ENCODE measurements around the gene PPP2R1B.

PPP2R1B gene

DNA sequence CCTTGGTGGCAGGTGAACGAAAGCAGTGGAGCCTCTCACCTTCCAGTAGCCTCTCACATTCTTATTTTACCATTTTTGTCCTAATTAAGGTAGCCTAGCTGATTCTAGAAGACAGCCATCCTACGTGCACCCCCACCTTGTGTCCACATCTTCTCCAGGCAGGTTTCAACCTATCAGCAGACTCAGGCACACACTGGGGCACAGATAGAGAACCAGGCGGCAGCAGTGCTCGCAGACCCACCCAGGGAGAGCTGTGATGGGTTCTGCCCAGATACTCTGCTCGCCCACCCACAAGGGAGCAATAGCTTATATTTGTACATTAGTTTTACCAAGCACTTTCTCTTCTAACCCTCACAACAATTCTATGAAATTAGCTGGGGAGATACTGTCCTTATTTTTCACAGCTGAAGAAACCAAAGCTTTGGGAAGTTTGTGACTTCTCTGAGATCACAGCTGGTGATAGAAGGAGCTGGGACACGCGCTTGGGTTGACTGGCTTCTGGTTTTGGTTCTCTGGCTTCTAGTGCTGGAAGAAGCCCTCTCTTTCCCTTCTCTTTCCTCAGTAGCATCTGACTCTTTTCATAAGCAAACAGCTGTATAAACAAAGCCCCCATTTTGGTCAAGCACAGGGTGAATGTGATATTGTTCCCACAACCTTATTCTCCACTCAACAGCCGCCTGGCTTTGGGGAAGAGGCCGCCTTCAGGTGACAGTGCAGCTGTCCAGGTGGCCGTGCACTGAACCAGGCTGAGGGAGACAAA, 36.9 kb downstream of the PPP2R1B start:
- TF ChIP-seq, protein P1, sequence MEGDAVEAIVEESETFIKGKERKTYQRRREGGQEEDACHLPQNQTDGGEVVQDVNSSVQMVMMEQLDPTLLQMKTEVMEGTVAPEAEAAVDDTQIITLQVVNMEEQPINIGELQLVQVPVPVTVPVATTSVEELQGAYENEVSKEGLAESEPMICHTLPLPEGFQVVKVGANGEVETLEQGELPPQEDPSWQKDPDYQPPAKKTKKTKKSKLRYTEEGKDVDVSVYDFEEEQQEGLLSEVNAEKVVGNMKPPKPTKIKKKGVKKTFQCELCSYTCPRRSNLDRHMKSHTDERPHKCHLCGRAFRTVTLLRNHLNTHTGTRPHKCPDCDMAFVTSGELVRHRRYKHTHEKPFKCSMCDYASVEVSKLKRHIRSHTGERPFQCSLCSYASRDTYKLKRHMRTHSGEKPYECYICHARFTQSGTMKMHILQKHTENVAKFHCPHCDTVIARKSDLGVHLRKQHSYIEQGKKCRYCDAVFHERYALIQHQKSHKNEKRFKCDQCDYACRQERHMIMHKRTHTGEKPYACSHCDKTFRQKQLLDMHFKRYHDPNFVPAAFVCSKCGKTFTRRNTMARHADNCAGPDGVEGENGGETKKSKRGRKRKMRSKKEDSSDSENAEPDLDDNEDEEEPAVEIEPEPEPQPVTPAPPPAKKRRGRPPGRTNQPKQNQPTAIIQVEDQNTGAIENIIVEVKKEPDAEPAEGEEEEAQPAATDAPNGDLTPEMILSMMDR (IDR thresholded peaks at IDR 0.05; ENCODE audit: low read depth, low read length) = no peak
- H3K4me3 ChIP-seq (replicated peaks in 1 of 2; ENCODE audit: low read depth in 2 of 2, low read length in 2 of 2) = no peak overlapping the region
- DNase-seq (ENCODE audit: low read depth in 2 of 2) = no peak

- TF ChIP-seq, protein P1 (IDR thresholded peaks at IDR 0.05; ENCODE audit: low read depth, low read length) = no peak
These were observed 38.8 kb downstream of the PPP2R1B start for GRCh38 chr11:111727431-111727830.

GRCh38 chr11:111726301-111726713, 39.9 kb downstream of the PPP2R1B start:
- TF ChIP-seq, protein P1 (IDR thresholded peaks at IDR 0.05; ENCODE audit: low read depth, low read length) = no peak
- no peak overlapping the region for H3K4me3 ChIP-seq (replicated peaks in 1 of 2; ENCODE audit: low read depth in 2 of 2, low read length in 2 of 2)
- DNase-seq (ENCODE audit: low read depth in 2 of 2) = no peak

More at GRCh38 chr11:111727431-111727830, 38.8 kb downstream of the PPP2R1B start:
- H3K4me3 ChIP-seq (replicated peaks in 1 of 2; ENCODE audit: low read depth in 2 of 2, low read length in 2 of 2) = no peak overlapping the region
- DNase-seq (ENCODE audit: low read depth in 2 of 2) = no peak

- DNase-seq (ENCODE audit: low read depth in 2 of 2) = no peak
- TF ChIP-seq, protein P1 (IDR thresholded peaks at IDR 0.05; ENCODE audit: low read depth, low read length) = no peak
- no peak overlapping the region for H3K4me3 ChIP-seq (replicated peaks in 1 of 2; ENCODE audit: low read depth in 2 of 2, low read length in 2 of 2)
These were observed 40.6 kb downstream of the PPP2R1B start for GRCh38 chr11:111725621-111726020.

GRCh38 chr11:111724615-111725129, 41.5 kb downstream of the PPP2R1B start:
- DNase-seq (ENCODE audit: low read depth in 2 of 2) = no peak
- TF ChIP-seq, protein P1 (IDR thresholded peaks at IDR 0.05; ENCODE audit: low read depth, low read length) = no peak
- no peak overlapping the region for H3K4me3 ChIP-seq (replicated peaks in 1 of 2; ENCODE audit: low read depth in 2 of 2, low read length in 2 of 2)

GRCh38 chr11:111723595-111723994, 42.6 kb downstream of the PPP2R1B start:
- peak in 1 of 2 donors; percentile 20 for DNase-seq (ENCODE audit: low read depth in 2 of 2)
- no peak overlapping the region for H3K4me3 ChIP-seq (replicated peaks in 1 of 2; ENCODE audit: low read depth in 2 of 2, low read length in 2 of 2)
- TF ChIP-seq, protein P1 (IDR thresholded peaks at IDR 0.05; ENCODE audit: low read depth, low read length) = no peak

Measured in cardiac fibroblast (primary cell).